SK-N-SH (cell line): ENCODE results near the gene ZBTB12. TPM values are rescaled to one million over a fixed set of nuclear protein-coding genes. Genes with fewer than 3 reads are reported as not detected.
"Not testable (repeated sequence)": the region's sequence is repeated elsewhere in the genome, so short reads cannot be mapped to it uniquely, and the experiment has no call there.

Experiments
- CTCF ChIA-PET: fragments of 300-600, 350-600 bp; formaldehyde crosslinking; extraction: SDS; loops from one replicate; lab custom pipeline; 2021; lab: Yijun Ruan, JAX
- POLR2A ChIA-PET: fragments of 350-600 bp; sonication (Branson Sonifier 250); formaldehyde crosslinking; extraction: SDS; loops from one replicate; lab custom pipeline; 2020; ENCODE audit warnings: antibody characterized with exemption, inconsistent platforms; lab: Yijun Ruan, JAX
- DNase-seq: peaks from one replicate; pipeline ENCODE4 v3.0.0; 2012
- H2AFZ ChIP-seq: fragments of 200-600 bp; sonication (generic); 2 replicates; pipeline ENCODE4 v1.8.1; 2016; ENCODE audit warnings: antibody characterized with exemption, mild to moderate bottlenecking, low read depth
- H3F3A ChIP-seq: fragments of 200-600 bp; sonication (generic); replicated peaks from 2 replicates; pipeline ENCODE3; 2016; ENCODE audit warnings: antibody characterized with exemption, mild to moderate bottlenecking; ENCODE audit not compliant: insufficient read depth
- H3K27ac ChIP-seq, 2 experiments: fragments of 200-500 bp in 1 of 2; fragments of 200-600 bp in 1 of 2; sonication (Bioruptor generic) in 1 of 2; sonication (generic), shearing (Covaris generic) in 1 of 2; 2 replicates each; pipeline versions ENCODE4 v1.5.1 to v1.6.1; 2014 to 2016; ENCODE audit warnings: low read depth in 2 of 2, inconsistent platforms in 1 of 2, low read length in 1 of 2, mild to moderate bottlenecking in 1 of 2, mixed read lengths in 1 of 2
- H3K27me3 ChIP-seq: fragments of 200-600 bp; sonication (generic), shearing (Covaris generic); 2 replicates; pipeline ENCODE4 v1.6.1; 2016; ENCODE audit warnings: mixed run types; ENCODE audit not compliant: insufficient read depth
- H3K36me3 ChIP-seq, 2 experiments: fragments of 200-500 bp in 1 of 2; fragments of 200-600 bp in 1 of 2; sonication (Bioruptor generic) in 1 of 2; sonication (generic) in 1 of 2; replicated peaks in 1 of 2; 2 replicates each; pipeline versions ENCODE3 to v1.5.1; 2014 to 2016; ENCODE audit warnings: low read length in 1 of 2, mild to moderate bottlenecking in 1 of 2; ENCODE audit not compliant: insufficient read depth in 2 of 2, control insufficient read depth in 1 of 2
- H3K4me1 ChIP-seq, 2 experiments: fragments of 200-500 bp in 1 of 2; fragments of 200-600 bp in 1 of 2; sonication (Bioruptor generic) in 1 of 2; sonication (generic), shearing (Covaris generic) in 1 of 2; 2 replicates each; pipeline versions ENCODE4 v1.5.1 to v1.6.1; 2014 to 2016; ENCODE audit warnings: low read depth in 1 of 2, low read length in 1 of 2, mixed run types in 1 of 2; ENCODE audit not compliant: insufficient read depth in 2 of 2, control insufficient read depth in 1 of 2
- H3K4me2 ChIP-seq: fragments of 200-600 bp; sonication (generic), shearing (Covaris generic); 2 replicates; pipeline ENCODE4 v1.6.1; 2017; ENCODE audit warnings: mixed run types
- H3K4me3 ChIP-seq, 2 experiments: fragments of 200-500 bp in 1 of 2; fragments of 200-600 bp in 1 of 2; sonication (Bioruptor generic) in 1 of 2; sonication (generic), shearing (Covaris generic) in 1 of 2; 2 replicates each; pipeline versions ENCODE4 v1.5.1 to v1.8.1; 2014 to 2016; ENCODE audit warnings: low read depth in 2 of 2, inconsistent platforms in 1 of 2, low read length in 1 of 2, mild to moderate bottlenecking in 1 of 2, mixed read lengths in 1 of 2, moderate library complexity in 1 of 2
- H3K79me2 ChIP-seq: fragments of 200-600 bp; sonication (generic); 2 replicates; pipeline ENCODE4 v1.8.1; 2017; ENCODE audit warnings: mild to moderate bottlenecking; ENCODE audit not compliant: insufficient read depth
- H3K9ac ChIP-seq: fragments of 200-600 bp; sonication (generic); 2 replicates; pipeline ENCODE4 v1.6.1; 2017; ENCODE audit warnings: mixed run types
- H3K9me2 ChIP-seq: fragments of 200-600 bp; sonication (generic); 2 replicates; pipeline ENCODE4 v1.6.1; 2017; ENCODE audit warnings: mixed run types
- H3K9me3 ChIP-seq: fragments of 200-600 bp; sonication (generic); 2 replicates; pipeline ENCODE4 v1.6.1; 2017; ENCODE audit warnings: mixed run types, mild to moderate bottlenecking, moderate library complexity
- H4K20me1 ChIP-seq: fragments of 200-600 bp; sonication (generic); 2 replicates; pipeline ENCODE4 v1.6.1; 2017; ENCODE audit warnings: mild to moderate bottlenecking, mixed run types; ENCODE audit not compliant: insufficient read depth
- CHD2 ChIP-seq: fragments of 150-350 bp; IDR thresholded peaks from 2 replicates; pipeline ENCODE4 v1.6.1; 2018; ENCODE audit warnings: low read length; ENCODE audit not compliant: partially characterized antibody
- CTCF ChIP-seq: fragments of 200-600 bp; sonication (generic); IDR thresholded peaks from 2 replicates; pipeline ENCODE4 v1.6.1; 2017; ENCODE audit warnings: antibody characterized with exemption, mild to moderate bottlenecking, moderate library complexity
- ELF1 ChIP-seq: IDR thresholded peaks from 2 replicates; pipeline ENCODE4 v1.4.0; 2012
- EP300 ChIP-seq, 2 experiments: IDR thresholded peaks; 2 replicates each; pipeline versions ENCODE4 v1.4.0 to v1.6.1; 2012; ENCODE audit warnings: borderline replicate concordance in 1 of 2, low read depth in 1 of 2, low read length in 1 of 2
- FOXM1 ChIP-seq: IDR thresholded peaks from 2 replicates; pipeline ENCODE4 v1.4.0; 2012; ENCODE audit warnings: low read depth, mild to moderate bottlenecking
- GABPA ChIP-seq: IDR thresholded peaks from 2 replicates; pipeline ENCODE4 v1.4.0; 2012; ENCODE audit warnings: low read depth, mild to moderate bottlenecking
- MEF2A ChIP-seq: IDR thresholded peaks from 2 replicates; pipeline ENCODE4 v1.4.0; 2012; ENCODE audit warnings: low read depth, borderline replicate concordance
- MXI1 ChIP-seq: IDR thresholded peaks from 2 replicates; pipeline ENCODE4 v1.6.1; 2012; ENCODE audit warnings: mild to moderate bottlenecking, low read depth, low read length, improper control_type of control experiment
- NRF1 ChIP-seq: IDR thresholded peaks from 2 replicates; pipeline ENCODE4 v1.6.1; 2012; ENCODE audit warnings: low read depth, mild to moderate bottlenecking, low read length
- RAD21 ChIP-seq: IDR thresholded peaks from 2 replicates; pipeline ENCODE4 v1.6.1; 2012; ENCODE audit warnings: mild to moderate bottlenecking, low read length
- RCOR1 ChIP-seq: fragments of 150-350 bp; IDR thresholded peaks from 2 replicates; pipeline ENCODE4 v1.6.1; 2017; ENCODE audit warnings: antibody characterized with exemption, low read length
- REST ChIP-seq: IDR thresholded peaks from 2 replicates; pipeline ENCODE4 v1.6.1; 2012; ENCODE audit warnings: mild to moderate bottlenecking, low read depth, low read length, moderate library complexity
- RFX5 ChIP-seq: IDR thresholded peaks from 2 replicates; pipeline ENCODE4 v1.6.1; 2012; ENCODE audit warnings: mild to moderate bottlenecking, improper control_type of control experiment, low read length
- RXRA ChIP-seq: IDR thresholded peaks from 2 replicates; pipeline ENCODE4 v1.4.0; 2012; ENCODE audit warnings: low read depth, mild to moderate bottlenecking, borderline replicate concordance
- SIN3A ChIP-seq: IDR thresholded peaks from 2 replicates; pipeline ENCODE4 v1.6.1; 2012; ENCODE audit warnings: low read depth, mild to moderate bottlenecking, low read length, moderate library complexity, borderline replicate concordance
- TAF1 ChIP-seq: IDR thresholded peaks from 2 replicates; pipeline ENCODE4 v1.6.1; 2012; ENCODE audit warnings: low read depth, mild to moderate bottlenecking, low read length, moderate library complexity, borderline replicate concordance
- TCF12 ChIP-seq: IDR thresholded peaks from 2 replicates; pipeline ENCODE4 v1.4.0; 2012
- USF2 ChIP-seq: fragments of 150-350 bp; IDR thresholded peaks from 2 replicates; pipeline ENCODE4 v1.6.1; 2017; ENCODE audit warnings: antibody characterized with exemption, low read length, low read depth, borderline replicate concordance
- YY1 ChIP-seq: IDR thresholded peaks from 2 replicates; pipeline ENCODE4 v1.4.0; 2012; ENCODE audit warnings: low read depth, mild to moderate bottlenecking
- ZBTB33 ChIP-seq: IDR thresholded peaks from 2 replicates; pipeline ENCODE4 v1.4.0; 2012; ENCODE audit warnings: low read depth, borderline replicate concordance
- WGBS: methylation state at CpG from one replicate; pipeline ENCODE4 v1.1.6; 2017; ENCODE audit warnings: low lambda C conversion rate; 5-methylcytosine and 5-hydroxymethylcytosine counted together
- polyA plus RNA-seq, 3 experiments: library from polyadenylated mRNA; depleted of rRNA; stranded (reverse); fragments of >200 nt; gene quantifications; 2 replicates each; pipeline ENCODE4 v1.2.3, GENCODE V29; 2012

ZBTB12 gene
- polyA plus RNA-seq, 1 of the 3 experiments (the other 2 are of a cell fraction) = 8.3 TPM

GRCh38 chr6:31864818-31865204, 37.1 kb downstream of the ZBTB12 start:
- no peak overlapping the region for H3K4me2 ChIP-seq
- peaks cover 15% of the 10 kb centered on the region for H3F3A ChIP-seq
- TF ChIP-seq MXI1 = no peak
- TF ChIP-seq CHD2 = no peak
- TF ChIP-seq FOXM1 = no peak
- no peak for TF ChIP-seq MEF2A
- TF ChIP-seq ELF1 = no peak
- TF ChIP-seq CTCF = no peak
- no peak for TF ChIP-seq TCF12
- TF ChIP-seq USF2 = no peak
- TF ChIP-seq GABPA = no peak
- no peak for TF ChIP-seq REST
- TF ChIP-seq ZBTB33 = no peak
- TF ChIP-seq SIN3A = no peak
- no peak for TF ChIP-seq RFX5
- TF ChIP-seq YY1 = no peak
- no peak for TF ChIP-seq RAD21
- TF ChIP-seq EP300 (IDR thresholded peaks at IDR 0.05; ENCODE audit: borderline replicate concordance in 1 of 2, low read depth in 1 of 2, low read length in 1 of 2) = no peak
- TF ChIP-seq RXRA = no peak
- TF ChIP-seq RCOR1 = no peak
- TF ChIP-seq TAF1 = no peak
- TF ChIP-seq NRF1 = no peak
- peaks cover 0 to 14% of the 10 kb centered on the region in 2 experiments; a peak in 1 of 4 replicates for H3K4me1 ChIP-seq
- H3K9me3 ChIP-seq = no peaks in the 10 kb centered on the region
- no peak for DNase-seq
- CTCF ChIA-PET = interaction anchor here (0.8 to 2.7 kb wide), 10 partner anchors 15 to 1089 kb away, joined by 3 to 14 read pairs (median 4); partner anchors contain the start of genes DDAH2, LSM2 and LY6G5C
- H2AFZ ChIP-seq = no peak overlapping the region
- 89% methylated on average over 7 of the region's 8 CpGs for WGBS
- no peaks in the 10 kb centered on the region for H3K9me2 ChIP-seq
- peaks cover 10% of the 10 kb centered on the region for H3K79me2 ChIP-seq
- peaks cover 1 to 2% of the 10 kb centered on the region in 2 experiments for H3K36me3 ChIP-seq
- POLR2A ChIA-PET = interaction anchor here (1.3 kb wide), 1 partner anchor 15 kb away, joined by 4 read pairs; no protein-coding TSS in a partner anchor
- no peak overlapping the region for H3K9ac ChIP-seq
- H3K27me3 ChIP-seq = no peaks in the 10 kb centered on the region
- no peaks in the 10 kb centered on the region for H4K20me1 ChIP-seq
- no peak overlapping the region for H3K27ac ChIP-seq
- no peak overlapping the region for H3K4me3 ChIP-seq

DNA sequence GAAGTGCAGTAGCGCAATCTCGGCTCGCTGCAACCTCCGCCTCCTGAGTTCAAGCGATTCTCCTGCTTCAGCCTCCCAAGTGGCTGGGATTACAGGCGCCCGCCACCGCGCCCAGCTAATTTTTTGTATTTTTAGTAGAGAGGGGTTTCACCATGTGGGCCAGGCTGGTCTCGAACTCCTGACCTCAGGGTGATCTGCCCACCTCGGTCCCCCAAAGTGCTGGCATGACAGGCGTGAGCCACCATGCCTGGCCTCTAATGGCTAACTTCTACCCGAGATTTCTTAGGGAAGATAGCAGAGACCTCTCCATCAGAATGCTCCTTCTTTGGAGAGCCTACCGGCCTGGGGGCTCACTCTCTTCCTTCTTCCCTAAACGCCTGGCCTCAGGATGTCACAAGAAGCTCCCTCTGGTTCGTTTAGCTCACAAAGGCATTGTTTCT, 37.7 kb downstream of the ZBTB12 start:
- ChIA-PET CTCF (interaction anchor here (0.7 to 2.7 kb wide), 17 partner anchors 9 to 1089 kb away, joined by 3 to 14 read pairs (median 4); partner anchors contain the start of genes DDAH2, LSM2 and LY6G5C), POLR2A (interaction anchor here (1.3 to 2.4 kb wide), 2 partner anchors 16 to 29 kb away, joined by 4 to 16 read pairs; no protein-coding TSS in a partner anchor)
- peak; percentile 17 for DNase-seq
- not testable (repeated sequence) for H3K79me2 ChIP-seq, H3K9me2 ChIP-seq, H3K36me3 ChIP-seq, H3K9me3 ChIP-seq, H4K20me1 ChIP-seq, H3K27me3 ChIP-seq
- H3K9ac ChIP-seq = peak overlapping the region; percentile 66; the same call in 1 of the 2 replicates
- 23% methylated on average over 15 of the region's 16 CpGs for WGBS
- peak overlapping the region; percentile 97 for H2AFZ ChIP-seq
- H3K4me2 ChIP-seq = peak overlapping the region; percentile 86
- H3K4me3 ChIP-seq = peak overlapping the region; percentile 78 to 85
- H3F3A ChIP-seq = peaks cover 15% of the 10 kb centered on the region
- peak overlapping the region; percentile 79 to 81 for H3K27ac ChIP-seq
- H3K4me1 ChIP-seq = peaks cover 0 to 14% of the 10 kb centered on the region in 2 experiments; a peak in 1 of 4 replicates
